ENCODE measurements around the gene UNC5C. TPM values are rescaled to one million over a fixed set of nuclear protein-coding genes. Genes with fewer than 3 reads are reported as not detected.

Gene UNC5C
- polyA plus RNA-seq, 3 donors: 36.0 to 46.5 (median 36.8) TPM

GRCh38 chr4:95546866-95547714, 1.7 kb downstream of the UNC5C start:
- no peak for DNase-seq (ENCODE audit: low read depth in 3 of 3, low spot score in 2 of 3)

- DNase-seq (ENCODE audit: low read depth in 3 of 3, low spot score in 2 of 3): no peak
These were observed 2.6 kb downstream of the UNC5C start for GRCh38 chr4:95546221-95546620.

GRCh38 chr4:95545546-95545945, 3.2 kb downstream of the UNC5C start:
- DNase-seq (ENCODE audit: low read depth in 3 of 3, low spot score in 2 of 3): no peak

DNA sequence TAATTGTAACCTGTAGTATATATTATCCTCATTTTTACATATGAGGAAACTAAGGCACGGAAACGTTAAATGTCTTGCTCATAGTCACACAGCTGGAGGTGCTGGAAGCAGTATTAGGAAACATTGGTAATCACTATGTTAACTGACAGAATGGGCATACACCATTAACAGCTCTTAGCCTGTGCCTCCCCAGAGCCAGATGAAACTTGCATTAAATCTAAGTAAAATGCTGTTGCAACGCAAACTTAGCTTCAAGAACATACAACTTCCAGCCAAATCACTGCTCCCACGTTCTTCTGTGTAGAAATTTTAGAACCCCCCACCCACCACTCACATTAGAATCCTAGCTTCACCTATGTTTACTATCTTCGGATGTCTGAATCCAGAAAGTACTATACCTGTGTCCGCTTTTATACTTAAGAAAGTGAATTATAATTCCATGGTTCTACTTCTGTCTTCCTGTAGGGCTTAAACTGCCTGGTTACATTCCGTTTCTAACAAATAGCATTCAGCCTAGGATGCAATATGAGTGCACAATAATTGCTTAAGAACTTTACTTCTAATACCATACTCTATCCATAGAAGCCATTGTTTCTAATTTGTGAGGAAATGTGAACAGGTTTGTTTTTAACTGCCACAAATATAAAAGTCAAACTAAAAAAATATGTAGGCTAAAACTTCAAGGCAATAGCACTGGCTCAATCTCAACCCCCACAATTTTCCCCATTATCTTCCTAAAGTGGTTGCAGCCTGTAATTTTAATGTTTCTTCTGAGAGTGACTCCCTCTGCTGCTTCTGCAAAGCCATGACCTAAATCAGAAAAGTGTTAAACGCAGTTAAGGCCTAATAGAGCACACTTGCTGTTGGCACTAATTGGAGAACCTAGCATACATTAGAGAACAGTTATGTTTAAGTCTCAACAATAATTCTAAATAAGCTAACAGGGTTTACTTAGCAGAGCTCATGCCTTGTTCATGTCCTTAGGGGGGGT, 4.4 kb downstream of the UNC5C start:
- DNase-seq (ENCODE audit: low read depth in 3 of 3, low spot score in 2 of 3): no peak

DNA sequence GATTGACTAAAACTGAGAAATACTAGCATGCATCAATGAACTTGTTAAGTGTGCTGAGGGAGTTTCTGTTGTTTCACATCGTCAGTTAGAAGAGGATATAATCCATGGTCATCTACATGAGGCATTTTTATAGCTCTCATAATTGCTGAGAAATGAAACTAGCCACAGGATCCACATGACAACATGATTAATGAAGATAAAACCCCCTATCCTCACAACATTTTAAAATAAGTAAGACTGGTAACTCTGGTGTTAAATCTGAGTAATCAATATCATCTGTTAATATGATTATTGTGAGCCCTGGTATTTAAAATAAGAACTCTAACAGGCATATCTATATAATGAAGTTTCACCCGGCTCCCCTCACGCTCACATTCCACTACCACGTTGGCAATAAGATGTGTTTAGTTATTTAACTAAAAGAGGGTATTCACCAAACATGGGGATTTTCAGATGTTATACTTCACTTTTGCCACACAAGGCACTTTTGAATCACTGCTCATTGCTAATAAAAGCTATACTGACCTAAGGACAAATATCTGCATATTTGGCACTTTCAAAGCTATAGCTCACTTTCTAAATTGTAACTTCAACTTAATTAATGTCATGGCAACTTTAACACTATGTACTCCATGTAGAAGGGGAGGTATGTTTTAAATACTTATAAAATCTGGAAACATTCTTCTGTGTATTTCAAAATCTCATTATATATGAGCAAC, 6.7 kb downstream of the UNC5C start:
- no peak for DNase-seq (ENCODE audit: low read depth in 3 of 3, low spot score in 2 of 3)

DNA sequence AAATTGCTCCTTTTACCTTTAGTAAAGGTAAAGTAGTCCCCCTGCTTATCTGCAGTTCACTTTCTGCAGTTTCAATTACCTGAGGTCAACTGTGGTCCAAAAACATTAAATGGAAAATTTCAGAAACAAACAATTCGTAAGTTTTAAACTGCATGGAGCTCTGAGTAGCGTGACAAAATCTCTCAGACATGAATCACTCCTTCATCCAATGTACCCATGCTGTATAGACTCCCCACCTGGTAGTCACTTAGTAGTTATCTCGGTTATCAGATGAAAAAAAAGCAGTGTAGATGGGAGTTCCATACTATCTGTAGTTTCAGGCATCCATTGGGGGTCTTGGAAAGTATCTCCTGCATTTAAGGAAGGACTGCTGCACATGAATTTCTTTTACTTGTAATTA, 7.7 kb downstream of the UNC5C start:
- no peak for DNase-seq (ENCODE audit: low read depth in 3 of 3, low spot score in 2 of 3)

GRCh38 chr4:95540227-95540626, 8.5 kb downstream of the UNC5C start:
- no peak for DNase-seq (ENCODE audit: low read depth in 3 of 3, low spot score in 2 of 3)

- DNase-seq (ENCODE audit: low read depth in 3 of 3, low spot score in 2 of 3): no peak
These were observed 9.7 kb downstream of the UNC5C start for GRCh38 chr4:95539106-95539505.

- DNase-seq (ENCODE audit: low read depth in 3 of 3, low spot score in 2 of 3): no peak
These were observed 10.8 kb downstream of the UNC5C start for GRCh38 chr4:95537863-95538488.

- DNase-seq (ENCODE audit: low read depth in 3 of 3, low spot score in 2 of 3): no peak
These were observed 11.6 kb downstream of the UNC5C start for GRCh38 chr4:95537191-95537590.

GRCh38 chr4:95536650-95537049, 12.1 kb downstream of the UNC5C start:
- no peak for DNase-seq (ENCODE audit: low read depth in 3 of 3, low spot score in 2 of 3)

DNA sequence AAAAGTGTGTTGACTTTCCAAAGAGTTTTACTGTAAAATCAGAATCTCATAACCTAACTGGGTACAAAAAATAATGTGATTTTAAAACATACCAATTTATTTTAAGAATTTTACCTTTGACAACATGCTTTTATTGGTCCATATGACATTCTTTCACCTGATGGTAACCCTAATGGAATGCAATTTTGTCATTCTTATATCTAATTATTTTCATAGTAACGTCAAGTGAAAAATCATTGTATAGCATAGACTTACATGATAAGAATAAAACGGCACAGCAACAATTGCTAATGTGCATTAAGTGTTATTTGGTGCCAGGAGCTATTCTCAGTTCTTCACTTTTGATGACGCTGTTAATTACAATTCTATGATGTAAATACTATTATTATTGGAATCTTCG, 13.6 kb downstream of the UNC5C start:
- no peak for DNase-seq (ENCODE audit: low read depth in 3 of 3, low spot score in 2 of 3)

DNA sequence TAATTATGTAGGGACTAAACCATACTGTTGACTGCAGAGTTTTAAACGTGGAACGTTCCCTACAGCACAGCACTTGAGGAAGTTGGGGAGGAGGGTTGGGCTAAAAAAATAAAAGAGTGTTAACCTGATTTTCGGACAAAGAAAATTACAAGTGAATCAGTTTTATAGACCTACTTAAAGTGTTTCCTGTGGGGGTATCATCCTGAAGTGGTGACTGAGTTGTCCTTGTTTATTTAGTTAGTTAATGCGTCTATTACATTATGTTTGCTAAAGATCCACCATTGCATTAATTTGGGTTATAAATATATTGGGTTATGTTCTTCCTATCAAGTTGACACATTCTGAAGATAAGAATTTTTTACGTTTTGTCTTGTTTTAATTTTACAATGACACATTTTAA, 14.7 kb downstream of the UNC5C start:
- no peak for DNase-seq (ENCODE audit: low read depth in 3 of 3, low spot score in 2 of 3)

- no peak for DNase-seq (ENCODE audit: low read depth in 3 of 3, low spot score in 2 of 3)
These were observed 15.5 kb downstream of the UNC5C start for GRCh38 chr4:95533254-95533653.

DNA sequence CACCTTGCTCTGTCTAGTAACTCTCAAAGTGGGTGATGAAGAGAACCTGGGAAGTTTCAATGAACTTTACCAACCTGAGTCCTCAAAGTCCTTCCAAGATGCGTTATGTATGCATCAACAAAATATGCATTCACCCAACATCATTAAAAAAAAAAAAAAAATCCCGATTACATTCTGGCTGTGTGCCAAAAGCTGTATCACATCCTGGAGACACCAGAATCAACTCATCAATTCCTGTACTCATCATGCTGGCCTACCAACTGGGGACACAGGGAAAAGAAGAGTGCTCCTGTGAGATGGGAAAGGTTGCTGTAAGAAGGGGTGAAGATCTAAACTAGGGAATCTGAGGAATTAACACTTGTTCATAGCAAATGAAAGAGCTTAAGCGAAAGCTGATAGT, 16.5 kb downstream of the UNC5C start:
- no peak for DNase-seq (ENCODE audit: low read depth in 3 of 3, low spot score in 2 of 3)

GRCh38 chr4:95531141-95531540, 17.6 kb downstream of the UNC5C start:
- DNase-seq (ENCODE audit: low read depth in 3 of 3, low spot score in 2 of 3): no peak

DNA sequence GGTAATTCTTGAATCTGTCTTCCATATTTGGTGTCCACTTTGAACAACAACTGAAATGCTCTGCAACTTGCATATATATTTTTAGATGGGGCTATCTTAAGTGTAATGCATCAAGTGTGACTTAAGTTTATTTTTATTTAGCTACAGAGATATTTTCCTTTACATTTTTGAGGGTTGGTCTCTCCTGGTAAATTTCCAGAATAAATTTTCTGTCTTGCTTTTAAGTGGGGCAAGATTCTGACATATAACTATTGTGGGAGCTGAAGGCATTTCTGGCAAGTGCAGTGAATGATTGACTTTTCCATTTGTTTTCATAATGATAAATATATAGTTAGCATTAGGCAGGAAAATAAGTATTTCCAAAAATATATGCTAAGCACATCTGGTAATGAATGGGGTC, 18.8 kb downstream of the UNC5C start:
- no peak for DNase-seq (ENCODE audit: low read depth in 3 of 3, low spot score in 2 of 3)

- no peak for DNase-seq (ENCODE audit: low read depth in 3 of 3, low spot score in 2 of 3)
These were observed 20.3 kb downstream of the UNC5C start for GRCh38 chr4:95528388-95528948.

DNA sequence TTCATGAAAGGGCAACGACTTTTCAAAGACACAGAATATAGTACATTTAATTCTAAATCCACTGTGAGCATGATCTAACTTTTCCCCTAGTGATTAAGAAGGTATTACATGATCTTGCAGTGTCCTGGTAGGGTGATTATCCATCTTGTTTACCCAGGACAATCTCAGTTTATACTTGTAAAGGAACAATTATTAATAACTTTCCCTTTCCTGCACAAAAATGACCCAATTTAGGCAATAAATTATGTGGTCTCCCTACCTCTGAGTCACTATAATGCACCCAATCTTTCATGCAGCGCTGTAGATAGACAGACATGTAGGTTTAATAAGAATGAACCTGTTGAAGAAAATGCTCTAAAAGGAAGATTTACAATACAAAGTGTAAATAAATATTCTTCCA, 22.7 kb downstream of the UNC5C start:
- DNase-seq (ENCODE audit: low read depth in 3 of 3, low spot score in 2 of 3): no peak

DNA sequence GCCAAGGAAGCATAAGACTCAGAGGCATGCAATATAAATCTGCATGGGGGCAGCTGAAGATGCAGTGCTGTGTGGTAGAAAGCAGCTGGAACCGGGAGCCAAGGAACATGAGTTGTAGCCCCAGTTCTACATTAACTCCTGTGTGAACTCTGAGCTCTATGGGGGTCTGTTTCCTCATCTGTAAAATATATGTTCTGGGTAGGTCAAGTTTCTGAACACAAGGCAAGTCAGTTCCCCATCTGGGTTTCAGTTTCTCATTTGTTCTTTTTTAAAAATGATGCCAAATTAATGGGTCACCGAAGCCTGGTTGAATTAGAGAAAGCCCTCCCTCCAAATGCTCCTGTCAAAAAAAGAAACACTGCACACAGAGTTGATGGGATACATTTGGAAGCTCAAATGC, 24.0 kb downstream of the UNC5C start:
- DNase-seq (ENCODE audit: low read depth in 3 of 3, low spot score in 2 of 3): no peak
